K562 (cell line): ENCODE data around the gene FANCC. TPM values are rescaled to one million over a fixed set of nuclear protein-coding genes. Genes with fewer than 3 reads are reported as not detected.

ENCODE experiments used
- ATAC-seq: fragments of 200-7000 bp; cut with Tn5 transposase; 3 replicates; pipeline ENCODE4 v1.9.1; 2020; ENCODE audit warnings: moderate library complexity
- BruUV-seq: library from RNA; stranded (reverse); fragments of 400-500 nt; replicated peaks from 2 replicates; lab custom pipeline; 2021; lab: Mats Ljungman, UMichigan
- CTCF ChIA-PET: fragments of 300-600 bp; formaldehyde crosslinking; extraction: SDS; loops from one replicate; lab custom pipeline; 2021; ENCODE audit warnings: low intra/inter-chr PET ratio; lab: Yijun Ruan, JAX
- POLR2A ChIA-PET: fragments of 300-600, 350-650 bp; sonication (Branson Sonifier 250); formaldehyde crosslinking; extraction: SDS; loops from one replicate; lab custom pipeline; 2021; ENCODE audit warnings: antibody characterized with exemption, inconsistent platforms; lab: Yijun Ruan, JAX
- DNase-seq, 4 experiments: peaks; one replicate each; pipeline versions ENCODE4 v3.0.0 to v3.0.0-alpha.2; 2011 to 2018; ENCODE audit warnings: low spot score in 3 of 4, mixed read lengths in 3 of 4; ENCODE audit errors: extremely low read depth in 1 of 4
- FAIRE-seq: peaks from 2 replicates; lab custom pipeline; 2011; peaks lifted over from hg19 to GRCh38; lab: Jason Lieb, UNC
- H2AFZ ChIP-seq: 2 replicates; pipeline ENCODE4 v1.6.0; 2011; ENCODE audit warnings: low read depth, low read length, control low read depth, inconsistent platforms
- H3K27ac ChIP-seq: fragments of 200-600 bp; 3 replicates; pipeline ENCODE4 v1.8.0; 2011; ENCODE audit warnings: low read depth, mild to moderate bottlenecking, control low read depth, inconsistent platforms, low read length, moderate library complexity, mixed read lengths; ENCODE audit errors: extremely low read depth
- H3K27me3 ChIP-seq, 2 experiments: fragments of 300-600 bp in 1 of 2; 2 replicates in 1 of 2; 3 replicates in 1 of 2; pipeline versions ENCODE4 v1.6.0 to v1.8.0; 2011; ENCODE audit warnings: inconsistent platforms in 2 of 2, low read length in 2 of 2, mild to moderate bottlenecking in 1 of 2, mixed read lengths in 1 of 2, moderate library complexity in 1 of 2; ENCODE audit not compliant: control insufficient read depth in 2 of 2, insufficient read depth in 2 of 2
- H3K36me3 ChIP-seq: fragments of 300-600 bp; 3 replicates; pipeline ENCODE4 v1.8.0; 2011; ENCODE audit warnings: mild to moderate bottlenecking, low read length, inconsistent platforms; ENCODE audit not compliant: control insufficient read depth, insufficient read depth
- H3K4me1 ChIP-seq, 2 experiments: fragments of 200-600 bp in 1 of 2; replicated peaks in 1 of 2; 2 replicates in 1 of 2; 3 replicates in 1 of 2; pipeline versions ENCODE4 v1.5.1 to v1.8.0; 2011; ENCODE audit warnings: inconsistent platforms in 2 of 2, low read length in 2 of 2, mild to moderate bottlenecking in 1 of 2, mixed read lengths in 1 of 2, moderate library complexity in 1 of 2; ENCODE audit not compliant: control insufficient read depth in 2 of 2, insufficient read depth in 2 of 2
- H3K4me2 ChIP-seq: 2 replicates; pipeline ENCODE4 v1.6.1; 2011; ENCODE audit warnings: low read length, control low read depth, inconsistent platforms, mixed read lengths; ENCODE audit not compliant: insufficient read depth
- H3K4me3 ChIP-seq: fragments of 200-600 bp; sonication (generic), shearing (Covaris generic); 2 replicates; pipeline ENCODE4 v1.5.1; 2016; ENCODE audit warnings: control low read depth, inconsistent platforms
- H3K79me2 ChIP-seq: fragments of 200-600 bp; 3 replicates; pipeline ENCODE4 v1.8.0; 2011; ENCODE audit warnings: low read length, inconsistent platforms; ENCODE audit not compliant: control insufficient read depth, insufficient read depth
- H3K9ac ChIP-seq, 2 experiments: 2 replicates each; pipeline versions ENCODE4 v1.6.0 to v1.6.1; 2011; ENCODE audit warnings: low read depth in 2 of 2, low read length in 2 of 2, control low read depth in 1 of 2, inconsistent platforms in 1 of 2, mild to moderate bottlenecking in 1 of 2, mixed read lengths in 1 of 2; ENCODE audit not compliant: insufficient read depth in 1 of 2
- H3K9me1 ChIP-seq: one replicate; pipeline ENCODE4 v1.6.0; 2011; ENCODE audit warnings: inconsistent platforms, mild to moderate bottlenecking, low read length, moderate library complexity; ENCODE audit not compliant: control insufficient read depth, insufficient read depth
- H3K9me3 ChIP-seq: replicated peaks from 2 replicates; pipeline ENCODE4 v1.5.1; 2011; ENCODE audit warnings: low read depth, low read length, inconsistent platforms; ENCODE audit not compliant: control insufficient read depth, insufficient read depth
- H4K20me1 ChIP-seq: replicated peaks from 2 replicates; pipeline ENCODE4 v1.6.1; 2011; ENCODE audit warnings: low read length, inconsistent platforms, mixed read lengths; ENCODE audit not compliant: control insufficient read depth, insufficient read depth
- CTCFL ChIP-seq: IDR thresholded peaks from 2 replicates; pipeline ENCODE4 v1.6.1; 2011; ENCODE audit warnings: borderline replicate concordance, low read depth, mild to moderate bottlenecking, moderate library complexity, low read length; ENCODE audit not compliant: insufficient read depth, poor library complexity, severe bottlenecking
- IRF2 ChIP-seq: sonication (generic); formaldehyde crosslinking; IDR thresholded peaks from 2 replicates; pipeline ENCODE4 v1.8.1; 2022; ENCODE audit warnings: mild to moderate bottlenecking, missing genetic modification reagents
- PHTF2 ChIP-seq: fragments of 250-450 bp; sonication (Bioruptor Pico); IDR thresholded peaks from 2 replicates; pipeline ENCODE4 v1.5.0; 2021; ENCODE audit warnings: mild to moderate bottlenecking
- TCF15 ChIP-seq: fragments of 250-450 bp; sonication (Bioruptor Pico); IDR thresholded peaks from 2 replicates; pipeline ENCODE4 v1.8.0; 2022; ENCODE audit warnings: moderate library complexity, mild to moderate bottlenecking, inconsistent platforms
- WGBS: fragments of 100-300 bp; shearing (Covaris generic); methylation state at CpG from one replicate; pipeline ENCODE4 v1.1.6; 2016; ENCODE audit warnings: low coverage, mixed read lengths; ENCODE audit not compliant: insufficient coverage; ENCODE audit errors: missing lambda C conversion rate; 5-methylcytosine and 5-hydroxymethylcytosine counted together
- in situ Hi-C: fragments of 300-500 bp; cut with MboI; formaldehyde crosslinking; loops from 4 replicates; pipeline ENCODE4 v1.15.0; 2018; ENCODE audit warnings: inconsistent platforms, mixed read lengths
- intact Hi-C: fragments of 100-400 bp; cut with micrococcal nuclease; formaldehyde crosslinking; loops from 2 replicates; pipeline ENCODE4 v1.14.2; 2022
- polyA plus RNA-seq, 8 experiments: library from polyadenylated mRNA; depleted of rRNA in 4 of 8; stranded (reverse) in 5 of 8; unstranded in 3 of 8; fragments of >200 nt; fragmentation: Nextera tagmentation in 2 of 8; fragmentation: Illumina TruSeq in 1 of 8; extraction: Ambion mirVana in 2 of 8; extraction: Trizol in 1 of 8; gene quantifications; 2 replicates each; pipeline versions ENCODE4 v1.2.1 to v1.2.3, GENCODE V29; 2011 to 2014; ENCODE audit warnings: inconsistent platforms in 1 of 8, missing spikeins in 1 of 8
- total RNA-seq, 7 experiments: library from RNA; depleted of rRNA in 6 of 7; stranded (reverse); fragments of >200 nt in 6 of 7; fragmentation: Illumina TruSeq in 2 of 7; extraction: Trizol in 2 of 7; gene quantifications; 2 replicates each; pipeline versions ENCODE4 v1.2.1 to v1.2.3, GENCODE V29; 2011 to 2021; ENCODE audit warnings: low replicate concordance in 1 of 7

The FANCC gene
- total and polyA plus RNA-seq, 9 of the 15 experiments (the other 6 are each of a cell fraction or from before 2014, with no cell fraction given): 4.6 to 18.4 (median 14.2) TPM

GRCh38 chr9:95143591-95144561 is 173.6 kb downstream of the FANCC start:
- no peak for DNase-seq
- Histone ChIP-seq H3K9ac (no peak overlapping the region), H3K9me1 (no peaks in the 10 kb centered on the region), H4K20me1 (no peaks in the 10 kb centered on the region), H3K79me2 (no peaks in the 10 kb centered on the region), H2AFZ (no peak overlapping the region), H3K4me1 (no peaks in the 10 kb centered on the region), H3K4me3 (no peak overlapping the region), H3K9me3 (no peaks in the 10 kb centered on the region), H3K4me2 (no peak overlapping the region), H3K36me3 (no peaks in the 10 kb centered on the region), H3K27ac (no peak overlapping the region), H3K27me3 (no peaks in the 10 kb centered on the region)
- BruUV-seq: no TSS peak
- in situ Hi-C loops (no loop called here), intact Hi-C loops (no loop called here)
- no peak for TF ChIP-seq CTCFL
- no peak for TF ChIP-seq TCF15 (CRISPR knock-in tag)
- TF ChIP-seq PHTF2 (CRISPR knock-in tag): no peak
- TF ChIP-seq IRF2: no peak
- POLR2A ChIA-PET: interaction anchor here (0.6 to 1.2 kb wide), 3 partner anchors 12 to 388 kb away, joined by 3 to 4 read pairs (median 3); no protein-coding TSS in a partner anchor
- CTCF ChIA-PET: no interaction called here
- no peak for FAIRE-seq
- WGBS: 85% methylated on average over 13 of the region's 18 CpGs
- no peak for ATAC-seq
